A673 (cell line): ENCODE measurements around the gene BOD1L1. TPM values are rescaled to one million over a fixed set of nuclear protein-coding genes. Genes with fewer than 3 reads are reported as not detected.
A peak's percentile ranks its signal among the peaks of the same experiment; 100 is the strongest.

Experiments used
- BruUV-seq: library from RNA; stranded (reverse); fragments of 400-500 nt; replicated peaks from 2 replicates; lab custom pipeline; 2021; lab: Mats Ljungman, UMichigan
- CTCF ChIA-PET: fragments of 300-600 bp; sonication (Branson Sonifier 250); formaldehyde crosslinking; loops from one replicate; lab custom pipeline; 2022; ENCODE audit warnings: antibody characterized with exemption; lab: Charles Lee
- POLR2A ChIA-PET: fragments of 300-600 bp; sonication (Branson Sonifier 250); formaldehyde crosslinking; loops from one replicate; lab custom pipeline; 2022; ENCODE audit warnings: antibody characterized with exemption; ENCODE audit not compliant: low non-redundant PET; lab: Charles Lee
- DNase-seq: peaks from one replicate; pipeline ENCODE4 v3.0.0-alpha.2; 2015; ENCODE audit warnings: low spot score
- H3K27ac ChIP-seq: fragments of 200-600 bp; sonication (generic); 2 replicates; pipeline ENCODE4 v1.5.1; 2016; ENCODE audit warnings: mixed run types, low read depth, mild to moderate bottlenecking, mixed read lengths, antibody characterized with exemption, low read length; ENCODE audit not compliant: poor library complexity, severe bottlenecking
- H3K27me3 ChIP-seq: fragments of 200-600 bp; sonication (generic); replicated peaks from 2 replicates; pipeline ENCODE4 v1.6.1; 2017; ENCODE audit warnings: mixed run types, low read depth, mild to moderate bottlenecking, mixed read lengths, antibody characterized with exemption, low read length; ENCODE audit not compliant: insufficient read depth, poor library complexity
- H3K36me3 ChIP-seq: fragments of 200-600 bp; sonication (generic); 2 replicates; pipeline ENCODE4 v1.6.1; 2016; ENCODE audit warnings: mixed run types, mild to moderate bottlenecking, mixed read lengths, antibody characterized with exemption, low read length; ENCODE audit not compliant: insufficient read depth, poor library complexity, severe bottlenecking
- H3K4me1 ChIP-seq: fragments of 200-600 bp; sonication (generic); 2 replicates; pipeline ENCODE4 v1.6.1; 2017; ENCODE audit warnings: mixed run types, mild to moderate bottlenecking, mixed read lengths, antibody characterized with exemption, low read length; ENCODE audit not compliant: insufficient read depth, poor library complexity, severe bottlenecking
- H3K4me3 ChIP-seq: fragments of 200-600 bp; sonication (generic); 2 replicates; pipeline ENCODE4 v1.5.1; 2016; ENCODE audit warnings: low read depth, mixed run types, mild to moderate bottlenecking, mixed read lengths, low read length; ENCODE audit not compliant: poor library complexity, severe bottlenecking
- H3K9me3 ChIP-seq: fragments of 200-600 bp; sonication (generic); 2 replicates; pipeline ENCODE4 v1.6.1; 2016; ENCODE audit warnings: mixed run types, low read depth, mild to moderate bottlenecking, mixed read lengths, antibody characterized with exemption, low read length; ENCODE audit not compliant: poor library complexity, severe bottlenecking
- EZH2 ChIP-seq: fragments of 200-600 bp; sonication (generic); IDR thresholded peaks from 2 replicates; pipeline ENCODE4 v1.6.1; 2017; ENCODE audit warnings: borderline replicate concordance, low read depth, mild to moderate bottlenecking, mixed read lengths, antibody characterized with exemption, low read length; ENCODE audit not compliant: poor library complexity, severe bottlenecking
- intact Hi-C: fragments of 100-400 bp; cut with micrococcal nuclease; formaldehyde crosslinking; loops from one replicate; pipeline ENCODE4 v1.10.0; 2022; ENCODE audit not compliant: unreplicated experiment
- total RNA-seq: library from RNA; stranded (reverse); gene quantifications from 2 replicates; pipeline ENCODE4 v1.2.3, GENCODE V29; 2021
- TF ChIP-seq, protein P1 (sequence below): fragments of 300-800, 200-600 bp; sonication (generic); conservative IDR thresholded peaks from 2 replicates; pipeline ENCODE4 v1.5.1; 2017; ENCODE audit warnings: low read depth, mild to moderate bottlenecking, antibody characterized with exemption, low read length, moderate library complexity, mixed read lengths

Gene BOD1L1
- total RNA-seq, 1 experiment from 2014 or later = 44.8 TPM

DNA sequence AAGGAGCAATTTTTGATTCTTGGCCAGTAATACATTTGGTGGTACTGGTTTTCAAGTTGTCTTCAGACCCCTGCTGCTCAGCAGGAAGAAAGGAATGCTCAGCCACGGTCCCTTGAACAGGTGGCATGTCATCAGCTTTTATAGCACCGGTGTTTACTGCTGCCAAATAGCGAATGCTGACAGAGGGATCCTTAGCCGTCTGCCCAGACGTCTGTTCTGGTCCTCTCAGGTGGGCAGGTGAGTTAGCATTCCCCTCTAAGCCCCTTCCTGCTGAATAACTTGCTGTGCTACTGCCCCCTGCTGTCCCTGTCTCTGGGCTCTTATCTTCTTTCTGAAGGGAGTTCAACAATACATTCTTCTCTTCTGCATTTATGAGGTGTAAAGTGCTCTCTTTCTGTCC, 28.4 kb downstream of the BOD1L1 start:
- no peaks in the 10 kb centered on the region for H3K27me3 ChIP-seq
- peaks cover 47% of the 10 kb centered on the region for H3K36me3 ChIP-seq
- intact Hi-C loops = no loop called here
- BruUV-seq = no TSS peak
- CTCF ChIA-PET = no interaction called here
- H3K4me3 ChIP-seq = no peak overlapping the region
- TF ChIP-seq EZH2 = no peak
- TF ChIP-seq, protein P1, sequence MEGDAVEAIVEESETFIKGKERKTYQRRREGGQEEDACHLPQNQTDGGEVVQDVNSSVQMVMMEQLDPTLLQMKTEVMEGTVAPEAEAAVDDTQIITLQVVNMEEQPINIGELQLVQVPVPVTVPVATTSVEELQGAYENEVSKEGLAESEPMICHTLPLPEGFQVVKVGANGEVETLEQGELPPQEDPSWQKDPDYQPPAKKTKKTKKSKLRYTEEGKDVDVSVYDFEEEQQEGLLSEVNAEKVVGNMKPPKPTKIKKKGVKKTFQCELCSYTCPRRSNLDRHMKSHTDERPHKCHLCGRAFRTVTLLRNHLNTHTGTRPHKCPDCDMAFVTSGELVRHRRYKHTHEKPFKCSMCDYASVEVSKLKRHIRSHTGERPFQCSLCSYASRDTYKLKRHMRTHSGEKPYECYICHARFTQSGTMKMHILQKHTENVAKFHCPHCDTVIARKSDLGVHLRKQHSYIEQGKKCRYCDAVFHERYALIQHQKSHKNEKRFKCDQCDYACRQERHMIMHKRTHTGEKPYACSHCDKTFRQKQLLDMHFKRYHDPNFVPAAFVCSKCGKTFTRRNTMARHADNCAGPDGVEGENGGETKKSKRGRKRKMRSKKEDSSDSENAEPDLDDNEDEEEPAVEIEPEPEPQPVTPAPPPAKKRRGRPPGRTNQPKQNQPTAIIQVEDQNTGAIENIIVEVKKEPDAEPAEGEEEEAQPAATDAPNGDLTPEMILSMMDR = peak; percentile 49
- POLR2A ChIA-PET = no interaction called here
- no peaks in the 10 kb centered on the region for H3K9me3 ChIP-seq
- DNase-seq = peak; percentile 11
- no peak overlapping the region for H3K27ac ChIP-seq
- no peaks in the 10 kb centered on the region for H3K4me1 ChIP-seq

DNA sequence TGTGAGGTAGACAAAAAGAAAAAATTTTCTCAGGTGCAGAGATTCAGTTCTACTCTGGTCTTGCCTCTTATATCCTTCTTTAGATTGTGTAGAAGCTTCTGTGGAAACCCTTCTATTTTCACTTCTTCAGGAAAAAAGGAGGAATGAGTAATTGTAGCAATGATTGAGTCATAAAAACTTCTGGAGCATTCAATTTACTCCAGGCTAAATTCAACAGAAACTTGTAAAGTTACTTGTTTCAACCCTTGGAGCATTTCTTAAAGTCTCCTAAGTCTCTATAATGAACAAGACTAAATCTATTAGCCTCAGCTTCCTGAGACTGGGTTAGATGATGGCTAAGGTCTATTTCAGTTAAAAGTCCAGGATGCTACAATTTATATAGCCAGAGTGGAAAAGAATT, 29.9 kb downstream of the BOD1L1 start:
- H3K4me3 ChIP-seq = no peak overlapping the region
- no peak overlapping the region for H3K27ac ChIP-seq

DNA sequence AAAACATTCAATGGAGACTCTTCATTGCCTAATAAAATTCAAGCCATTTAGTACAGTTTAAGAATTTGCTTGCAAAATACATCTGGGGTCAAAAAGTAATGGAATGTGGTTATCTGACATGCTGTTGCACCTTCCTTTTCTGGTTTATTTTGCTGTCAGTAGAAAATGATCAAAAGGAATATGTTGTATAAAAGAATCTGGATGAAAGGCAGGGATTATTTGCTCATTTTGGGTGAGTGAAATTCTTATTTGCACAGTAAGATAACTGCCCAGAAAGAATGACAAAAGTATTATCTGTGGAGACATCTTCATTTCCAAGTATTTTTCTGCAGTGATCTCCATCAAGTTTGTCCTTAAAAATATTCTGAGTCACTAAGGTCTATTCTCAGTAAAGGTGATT, 30.4 kb downstream of the BOD1L1 start:
- no peaks in the 10 kb centered on the region for H3K4me1 ChIP-seq
- no peaks in the 10 kb centered on the region for H3K9me3 ChIP-seq
- H3K36me3 ChIP-seq = peaks cover 32% of the 10 kb centered on the region
- ChIA-PET CTCF (no interaction called here), POLR2A (no interaction called here)
- TF ChIP-seq EZH2 = no peak
- TF ChIP-seq, protein P1 = no peak
- no peak for DNase-seq
- no peak overlapping the region for H3K4me3 ChIP-seq
- intact Hi-C loops = no loop called here
- H3K27me3 ChIP-seq = no peaks in the 10 kb centered on the region
- H3K27ac ChIP-seq = no peak overlapping the region
- BruUV-seq = no TSS peak

More for the DNA sequence above, 29.9 kb downstream of the BOD1L1 start:
- no peaks in the 10 kb centered on the region for H3K4me1 ChIP-seq
- no TSS peak for BruUV-seq
- TF ChIP-seq, protein P1 = no peak
- TF ChIP-seq EZH2 = no peak
- ChIA-PET CTCF (interaction anchor here (0.9 kb wide), 1 partner anchor 111 kb away, joined by 3 read pairs; no protein-coding TSS in a partner anchor), POLR2A (no interaction called here)
- intact Hi-C loops = no loop called here
- H3K9me3 ChIP-seq = no peaks in the 10 kb centered on the region
- peaks cover 36% of the 10 kb centered on the region for H3K36me3 ChIP-seq
- no peak for DNase-seq
- no peaks in the 10 kb centered on the region for H3K27me3 ChIP-seq
